ENCODE data around the gene PITPNC1.
A peak's percentile ranks its signal among the peaks of the same experiment; 100 is the strongest.
"Not testable (repeated sequence)": the region's sequence is repeated elsewhere in the genome, so short reads cannot be mapped to it uniquely, and the experiment has no call there.

PITPNC1 gene

GRCh38 chr17:67459985-67460384 lies 82.9 kb downstream of the PITPNC1 start:
- no peak for DNase-seq (ENCODE audit: low read depth in 3 of 3)

- DNase-seq (ENCODE audit: low read depth in 3 of 3), result peak in 1 of 3 experiments; percentile 22
Observed at GRCh38 chr17:67461228-67461780, 84.2 kb downstream of the PITPNC1 start.

- DNase-seq (ENCODE audit: low read depth in 3 of 3), result no peak
Observed at GRCh38 chr17:67461876-67462275, 84.8 kb downstream of the PITPNC1 start.

DNA sequence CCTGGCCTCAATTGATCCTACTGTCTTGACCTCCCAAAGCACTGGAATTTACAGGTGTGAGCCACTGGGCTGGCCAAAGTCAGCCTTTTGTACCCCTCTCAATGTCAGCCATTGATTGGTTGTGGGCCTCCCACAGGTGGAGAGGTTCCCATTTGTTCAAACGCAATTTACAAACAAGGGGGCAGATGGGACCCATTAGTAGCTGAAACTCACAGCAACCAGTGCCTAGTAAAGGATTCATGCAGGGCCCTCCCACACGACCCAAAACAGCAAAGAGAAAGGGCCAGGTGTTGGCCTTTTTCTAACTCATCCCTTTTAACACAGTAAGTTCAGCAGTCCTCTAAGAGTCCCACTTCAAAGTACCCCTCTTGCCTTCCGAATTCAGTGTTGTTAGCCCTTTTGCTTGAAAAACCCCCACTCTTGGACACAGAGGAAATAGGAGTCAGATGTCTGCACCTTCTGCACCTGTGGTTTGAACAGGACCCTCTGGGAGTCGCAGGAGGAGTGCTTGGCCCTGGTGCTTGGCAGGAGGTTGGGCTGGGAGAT lies 89.2 kb downstream of the PITPNC1 start:
- no peak for DNase-seq (ENCODE audit: low read depth in 3 of 3)

DNA sequence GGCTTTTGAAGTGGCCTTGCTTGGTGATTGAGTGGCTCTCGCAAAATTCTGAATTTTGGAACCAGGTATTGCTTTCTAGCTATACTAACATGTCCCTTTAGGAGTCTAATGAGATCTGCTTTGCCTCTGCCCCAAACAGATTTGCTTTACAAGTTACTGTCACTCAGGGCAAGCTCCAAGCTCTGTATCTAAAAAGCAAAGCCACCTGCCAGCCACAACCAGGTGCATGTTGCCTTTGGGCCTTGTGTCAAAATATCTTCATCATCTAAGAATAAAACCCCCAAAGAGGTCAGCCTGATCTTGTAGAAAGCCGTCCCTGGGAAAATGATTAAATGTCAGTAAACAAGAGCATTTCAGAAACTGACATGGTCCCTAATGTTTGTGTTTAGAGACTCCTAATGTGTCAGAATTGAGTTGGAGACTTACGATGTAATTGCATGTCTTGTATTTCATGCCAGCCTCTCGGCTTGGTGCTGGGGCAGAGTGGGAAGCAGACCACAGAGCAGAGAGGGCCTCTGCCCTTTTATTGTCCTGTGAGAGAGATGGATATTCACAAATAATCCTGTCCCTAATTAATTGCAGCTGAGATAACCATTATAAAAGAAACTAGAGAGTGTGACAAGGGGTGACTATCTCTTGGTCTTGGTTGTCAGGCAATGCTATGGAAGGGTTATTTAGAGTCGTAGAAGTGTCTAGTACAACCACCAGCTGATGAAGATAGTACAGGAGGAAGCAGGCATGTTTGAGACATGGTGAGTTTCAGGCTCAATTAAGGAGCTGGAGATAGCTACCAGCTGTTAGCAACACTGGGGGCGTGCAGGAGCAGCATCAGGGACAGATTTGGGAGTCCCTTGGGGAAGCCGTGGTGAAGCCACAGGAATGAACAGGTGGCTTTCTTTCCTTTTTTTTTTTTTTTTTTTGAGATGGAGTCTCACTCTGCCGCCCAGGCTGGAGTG lies 90.7 kb downstream of the PITPNC1 start:
- no peak for DNase-seq (ENCODE audit: low read depth in 3 of 3)

DNA sequence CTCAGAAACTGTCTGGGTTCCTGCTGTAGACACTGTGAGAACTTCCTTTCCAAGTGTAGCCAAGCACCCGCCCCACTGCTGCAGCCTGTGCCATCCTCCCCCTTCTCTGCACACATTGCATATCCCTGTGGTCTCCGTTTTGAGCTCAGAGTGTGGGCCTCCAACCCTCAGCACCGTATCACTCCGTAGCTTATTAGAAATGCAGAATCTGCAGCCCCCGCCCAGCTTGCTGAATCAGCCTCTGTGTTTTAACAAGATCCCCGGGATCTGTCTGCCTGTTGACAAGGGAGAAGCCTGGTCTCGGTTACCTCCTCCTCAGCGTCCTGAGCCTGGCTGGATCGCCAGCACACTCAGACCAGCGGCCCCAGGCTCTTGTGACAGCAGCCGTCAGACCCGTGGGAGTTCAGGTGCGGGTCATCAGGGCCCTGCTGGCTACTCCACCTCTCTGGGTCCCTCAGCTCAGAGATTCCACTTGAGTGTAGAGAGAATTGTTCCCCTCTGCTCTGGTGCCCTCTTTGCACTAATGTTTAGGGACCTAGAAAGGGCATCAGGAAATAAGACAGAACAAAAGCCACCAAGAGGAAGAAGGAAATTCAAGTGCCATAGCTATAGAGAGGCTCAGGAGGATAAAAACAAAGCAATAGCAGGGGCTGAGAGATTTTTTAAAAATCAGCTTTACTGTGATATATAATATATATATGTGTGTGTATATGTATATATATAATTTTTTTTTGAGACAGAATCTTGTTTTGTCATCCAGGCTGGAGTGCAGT lies 92.3 kb downstream of the PITPNC1 start:
- DNase-seq (ENCODE audit: low read depth in 3 of 3), result no peak

DNA sequence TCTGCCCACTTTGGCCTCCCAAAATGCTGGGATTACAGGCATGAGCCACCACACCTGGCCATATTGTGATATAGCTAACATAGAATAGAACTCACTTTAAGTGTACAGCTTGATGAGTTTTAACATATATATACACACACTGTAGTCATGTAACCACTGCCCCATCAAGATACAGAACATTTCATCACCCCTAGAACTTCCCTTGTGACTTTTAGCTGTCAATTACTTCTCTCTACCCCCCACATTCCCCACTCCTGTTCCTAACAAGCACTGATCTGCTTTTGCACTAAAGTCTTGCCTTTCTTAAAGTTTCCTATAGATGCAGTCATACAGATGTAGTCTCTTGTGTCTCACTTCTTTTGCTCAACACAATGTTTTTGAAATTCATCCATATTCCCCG lies 93.1 kb downstream of the PITPNC1 start:
- no peak for DNase-seq (ENCODE audit: low read depth in 3 of 3)

DNA sequence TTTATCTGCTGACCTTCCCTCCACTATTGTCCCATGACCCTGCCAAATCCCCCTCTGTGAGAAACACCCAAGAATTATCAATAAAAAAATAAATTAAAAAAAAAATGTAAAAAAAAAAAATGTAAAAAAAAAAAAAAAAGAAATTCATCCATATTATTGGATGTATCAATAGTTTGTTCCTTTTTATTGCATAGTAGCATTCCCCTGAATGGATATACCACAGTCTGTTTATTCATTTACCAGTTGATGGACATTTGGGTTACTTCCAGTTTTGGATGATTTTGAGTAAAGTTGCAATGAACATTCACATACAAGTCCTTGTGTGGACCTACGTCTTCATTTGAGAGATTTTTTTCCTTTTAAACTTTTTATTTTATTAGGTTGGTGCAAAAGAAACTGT lies 94.0 kb downstream of the PITPNC1 start:
- DNase-seq (ENCODE audit: low read depth in 3 of 3), result no peak

DNA sequence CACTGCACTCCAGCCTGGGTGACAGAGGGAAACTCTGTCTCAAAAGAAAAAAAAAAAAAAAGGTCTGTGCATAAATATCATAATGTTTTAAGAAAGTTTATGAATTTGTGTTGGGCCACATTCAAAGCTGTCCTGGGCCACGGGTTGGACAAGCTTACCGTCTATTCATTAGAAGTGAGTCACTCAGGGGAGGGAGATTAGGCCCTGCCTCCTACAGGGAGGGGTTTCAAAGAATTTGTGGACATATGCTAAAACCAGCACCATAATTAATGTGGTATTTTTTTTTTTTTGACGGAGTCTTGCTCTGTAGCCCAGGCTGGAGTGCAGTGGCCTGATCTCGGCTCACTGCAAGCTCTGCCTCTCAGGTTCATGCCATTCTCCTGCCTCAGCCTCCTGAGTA lies 95.5 kb downstream of the PITPNC1 start:
- not testable (repeated sequence) for DNase-seq (ENCODE audit: low read depth in 3 of 3)

DNA sequence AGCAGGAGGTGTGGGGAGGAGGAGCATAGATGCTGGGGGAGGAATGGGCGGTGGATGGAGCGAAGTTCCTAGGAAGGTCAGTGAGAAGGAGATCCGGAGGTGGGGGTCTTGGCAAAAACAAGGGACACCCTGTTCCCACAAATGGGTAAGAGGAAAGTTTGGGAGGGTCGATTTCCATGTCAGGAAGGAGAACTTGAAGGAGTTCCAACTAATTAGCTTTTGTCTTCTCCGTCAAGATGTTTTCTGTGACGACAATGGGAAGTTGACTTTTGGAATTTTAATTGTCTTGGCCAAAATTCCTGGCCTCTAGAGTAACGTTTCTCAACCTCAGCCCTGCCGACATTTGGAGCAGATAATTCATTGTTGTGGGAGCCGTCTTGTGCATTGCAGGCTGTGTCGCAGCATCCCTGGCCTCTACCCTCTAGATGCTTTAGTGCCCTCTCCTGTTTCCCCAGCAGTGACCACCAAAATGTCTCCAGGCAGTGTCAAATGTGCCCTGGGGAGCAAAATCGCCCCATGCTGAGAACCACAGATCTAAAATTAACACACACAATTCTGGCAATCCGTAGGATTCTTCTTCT lies 97.1 kb downstream of the PITPNC1 start:
- no peak for DNase-seq (ENCODE audit: low read depth in 3 of 3)

GRCh38 chr17:67475161-67475937 lies 98.3 kb downstream of the PITPNC1 start:
- peak; percentile 71 to 82 (median 80) for DNase-seq (ENCODE audit: low read depth in 3 of 3)

GRCh38 chr17:67476787-67477335 lies 99.8 kb downstream of the PITPNC1 start:
- DNase-seq (ENCODE audit: low read depth in 3 of 3), result no peak

GRCh38 chr17:67477687-67478086 lies 100.6 kb downstream of the PITPNC1 start:
- peak; percentile 24 to 56 (median 38) for DNase-seq (ENCODE audit: low read depth in 3 of 3)

- no peak for DNase-seq (ENCODE audit: low read depth in 3 of 3)
Observed at GRCh38 chr17:67478401-67479041, 101.4 kb downstream of the PITPNC1 start.

DNA sequence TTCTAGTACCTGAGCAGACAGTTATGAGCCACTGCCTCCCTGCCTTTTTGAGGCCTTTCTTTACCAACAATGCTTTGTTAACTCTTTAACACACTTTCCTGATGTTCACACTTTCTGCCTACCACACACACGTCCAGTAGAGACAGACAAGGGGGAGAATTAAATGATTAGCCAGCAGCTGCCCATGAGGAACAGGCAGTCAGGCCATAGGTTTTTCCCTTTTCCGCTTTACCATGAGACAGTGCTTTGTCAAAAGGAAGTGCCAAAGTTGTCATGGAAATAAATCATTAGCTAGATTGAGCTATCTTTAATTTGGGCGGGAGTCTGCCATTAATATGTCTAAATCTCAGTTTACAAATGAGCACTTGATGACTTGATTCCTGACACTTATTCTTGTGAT lies 102.1 kb downstream of the PITPNC1 start:
- DNase-seq (ENCODE audit: low read depth in 3 of 3), result no peak

DNA sequence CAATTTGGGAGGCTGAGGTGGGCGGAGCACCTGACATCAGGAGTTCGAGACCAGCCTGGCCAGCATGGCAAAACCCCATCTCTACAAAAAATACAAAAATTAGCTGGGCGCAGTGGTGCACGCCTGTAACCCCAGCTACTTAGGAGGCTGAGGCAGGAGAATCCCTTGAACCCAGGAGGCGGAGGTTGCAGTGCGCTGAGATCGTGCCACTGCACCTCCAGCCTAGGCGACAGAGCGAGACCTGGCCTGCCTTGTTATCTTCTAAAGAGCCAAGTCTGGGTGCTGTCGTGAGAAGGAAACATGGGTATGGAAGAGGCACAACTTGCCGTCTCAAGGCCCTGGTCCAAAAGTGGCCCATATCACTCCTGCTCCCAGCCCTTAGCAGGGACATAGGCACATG lies 103.9 kb downstream of the PITPNC1 start:
- not testable (repeated sequence) for DNase-seq (ENCODE audit: low read depth in 3 of 3)

GRCh38 chr17:67481808-67482207 lies 104.7 kb downstream of the PITPNC1 start:
- no peak for DNase-seq (ENCODE audit: low read depth in 3 of 3)

DNA sequence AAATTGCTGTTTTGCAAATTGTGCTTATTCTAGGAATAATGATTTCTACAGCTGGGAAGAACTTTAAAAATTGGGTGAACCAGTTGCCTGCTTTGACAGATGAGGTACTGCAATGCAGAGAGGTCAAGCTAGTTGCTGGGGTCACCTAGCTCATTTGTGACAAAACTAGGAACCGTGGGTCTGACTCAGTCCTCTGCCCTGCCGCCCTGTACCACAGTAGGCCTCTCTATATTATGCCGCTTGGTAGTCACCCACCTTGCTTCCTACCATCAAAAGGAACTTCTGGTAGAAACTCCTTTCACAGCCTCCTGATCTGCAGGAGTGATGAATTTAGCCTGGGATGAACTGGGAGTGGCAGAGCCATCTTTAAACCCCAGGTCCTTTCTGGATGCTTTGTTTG lies 105.7 kb downstream of the PITPNC1 start:
- no peak for DNase-seq (ENCODE audit: low read depth in 3 of 3)

GRCh38 chr17:67484261-67484660 lies 107.2 kb downstream of the PITPNC1 start:
- DNase-seq (ENCODE audit: low read depth in 3 of 3), result no peak

DNA sequence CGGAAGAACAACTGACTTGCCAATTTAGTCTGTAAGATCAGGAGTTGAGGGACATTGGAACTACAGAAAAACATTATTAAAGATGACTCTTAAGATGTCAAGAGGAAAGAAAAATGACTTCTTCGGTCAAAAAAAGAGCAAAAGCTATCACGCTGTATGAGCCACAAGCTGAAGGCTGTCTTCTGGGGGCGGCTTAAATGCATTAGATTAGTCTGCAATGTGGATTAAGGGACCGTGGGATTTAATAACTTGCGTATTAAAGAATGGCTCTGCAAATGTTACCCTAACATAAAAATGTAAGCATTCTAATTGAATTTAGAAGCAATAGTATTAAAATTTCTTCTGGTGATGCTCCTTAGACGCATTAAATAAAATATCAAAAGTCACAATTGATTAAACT lies 108.6 kb downstream of the PITPNC1 start:
- no peak for DNase-seq (ENCODE audit: low read depth in 3 of 3)

All from stimulated activated CD4-positive, alpha-beta T cell treated with anti-CD3 and anti-CD28 coated beads, TNF-alpha, amount 100 ng/mL, for 24 hours (primary cell).